Tongue (tissue), 2 donors: ENCODE results near the gene CACNA2D4. TPM values are rescaled to one million over a fixed set of nuclear protein-coding genes. Genes with fewer than 3 reads are reported as not detected.
A peak's percentile ranks its signal among the peaks of the same experiment; 100 is the strongest.

Experiments
- DNase-seq: peaks from one replicate; pipeline ENCODE4 v3.0.0-alpha.2; 2015
- total RNA-seq: library from RNA; depleted of rRNA; stranded (reverse); fragments of >200 nt; gene quantifications from one replicate; pipeline ENCODE4 v1.2.3, GENCODE V29; 2014

CACNA2D4 gene
- total RNA-seq, 1 donor from 2014 or later: 3.2 TPM

GRCh38 chr12:1815814-1816729, 102.4 kb downstream of the CACNA2D4 start:
- DNase-seq: no peak

- no peak for DNase-seq
Measured at GRCh38 chr12:1815108-1815507, 103.3 kb downstream of the CACNA2D4 start.

- DNase-seq: no peak
Measured at GRCh38 chr12:1814266-1814665, 104.2 kb downstream of the CACNA2D4 start.

- no peak for DNase-seq
Measured at GRCh38 chr12:1812650-1813302, 105.7 kb downstream of the CACNA2D4 start.

GRCh38 chr12:1811948-1812291, 106.5 kb downstream of the CACNA2D4 start:
- DNase-seq: no peak

GRCh38 chr12:1811281-1811947, 107.0 kb downstream of the CACNA2D4 start:
- DNase-seq: no peak

- DNase-seq: no peak
Measured at GRCh38 chr12:1810931-1811280, 107.5 kb downstream of the CACNA2D4 start.

- no peak for DNase-seq
Measured at GRCh38 chr12:1810201-1810930, 108.1 kb downstream of the CACNA2D4 start.

GRCh38 chr12:1809591-1810190, 108.8 kb downstream of the CACNA2D4 start:
- DNase-seq: no peak

DNA sequence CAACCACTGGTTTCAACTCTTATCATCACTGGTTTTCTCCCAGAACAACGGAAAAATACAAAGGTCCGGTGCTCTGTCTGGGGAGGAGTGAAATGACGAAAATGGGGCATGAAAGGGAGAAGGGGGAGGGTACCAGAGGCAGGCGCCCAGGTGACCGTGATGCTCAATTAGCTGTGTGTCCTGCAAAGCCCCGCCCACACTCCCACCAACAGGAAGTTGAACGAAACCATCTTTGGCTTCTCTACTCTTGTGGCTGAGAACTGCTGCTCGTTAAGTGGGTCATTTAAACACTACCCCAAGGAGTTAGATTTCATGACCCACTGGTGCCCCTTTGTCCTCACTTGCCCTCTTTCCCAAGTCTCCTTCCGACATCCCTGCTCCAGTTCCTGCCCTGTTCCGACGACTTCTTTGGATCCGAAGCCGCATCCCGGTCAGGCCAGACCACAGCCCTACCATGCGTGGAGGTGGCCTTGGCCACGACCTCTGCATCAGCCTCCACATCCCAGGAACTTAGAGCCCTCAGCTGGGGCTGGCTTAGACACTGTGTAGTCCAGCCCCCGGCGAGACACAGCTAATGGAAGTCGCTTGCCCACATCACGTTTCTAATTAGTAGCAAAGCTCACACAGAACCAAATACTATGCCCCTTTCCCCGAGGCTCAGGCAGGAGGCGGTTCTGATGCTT, 109.5 kb downstream of the CACNA2D4 start:
- DNase-seq: no peak

GRCh38 chr12:1808036-1808797, 110.2 kb downstream of the CACNA2D4 start:
- no peak for DNase-seq

GRCh38 chr12:1807087-1807860, 111.2 kb downstream of the CACNA2D4 start:
- no peak for DNase-seq

GRCh38 chr12:1806301-1807086, 112.0 kb downstream of the CACNA2D4 start:
- DNase-seq: no peak

- DNase-seq: no peak
Measured at GRCh38 chr12:1805441-1806081, 112.9 kb downstream of the CACNA2D4 start.

DNA sequence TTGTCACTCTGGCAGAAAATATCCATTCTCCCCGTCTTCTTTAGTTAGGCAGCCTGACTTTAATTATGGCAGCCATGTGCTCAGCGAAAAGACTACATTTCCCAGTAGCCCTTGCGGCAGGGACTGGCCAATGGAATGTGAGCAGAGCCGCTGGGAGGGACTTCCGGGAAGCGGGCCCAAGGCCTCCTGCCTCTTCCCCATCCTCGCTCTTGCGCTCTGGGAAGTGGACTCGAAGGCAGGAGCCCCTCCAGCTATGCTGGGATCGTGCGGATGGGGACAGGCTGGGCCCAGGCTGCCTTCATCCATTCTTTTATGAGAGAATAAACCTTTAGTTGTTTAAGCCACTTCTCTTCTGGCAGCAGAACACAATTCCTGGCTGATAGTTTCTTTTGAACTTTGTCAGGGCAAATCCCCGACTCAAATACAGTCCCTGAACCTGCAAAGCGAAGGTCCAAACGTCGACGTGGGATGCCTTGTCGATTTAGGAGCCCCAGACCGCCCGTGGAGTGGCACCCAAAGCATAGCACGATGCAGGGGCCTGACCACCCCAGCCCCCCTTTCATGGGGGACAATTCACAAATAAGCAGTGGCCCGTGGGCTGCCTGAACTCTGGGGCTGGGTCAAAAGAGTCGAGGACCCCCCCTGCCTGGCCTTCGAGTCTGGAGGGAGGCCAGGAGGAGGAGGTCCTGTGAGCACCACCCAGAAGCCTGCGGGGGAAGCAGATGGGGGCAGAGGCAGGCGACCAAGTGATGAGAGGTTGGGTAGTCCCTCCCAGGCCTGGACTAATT, 113.7 kb downstream of the CACNA2D4 start:
- peak; percentile 96 for DNase-seq

- no peak for DNase-seq
Measured at GRCh38 chr12:1803736-1804135, 114.7 kb downstream of the CACNA2D4 start.

- DNase-seq: no peak
Measured at GRCh38 chr12:1801303-1801975, 117.0 kb downstream of the CACNA2D4 start.
